Measurements from ENCODE around the gene OSBPL3.

The OSBPL3 gene

GRCh38 chr7:24854866-24855265 lies 125.1 kb downstream of the OSBPL3 start:
- no peak for DNase-seq

- DNase-seq = peak; percentile 14 to 31
Observed at GRCh38 chr7:24851786-24852185, 128.2 kb downstream of the OSBPL3 start.

- DNase-seq = no peak
Observed at GRCh38 chr7:24848878-24849277, 131.1 kb downstream of the OSBPL3 start.

GRCh38 chr7:24847754-24848153 lies 132.2 kb downstream of the OSBPL3 start:
- no peak for DNase-seq

- DNase-seq = no peak
Observed at GRCh38 chr7:24843821-24844434, 136.1 kb downstream of the OSBPL3 start.

- no peak for DNase-seq
Observed at GRCh38 chr7:24842449-24843241, 137.3 kb downstream of the OSBPL3 start.

GRCh38 chr7:24842029-24842428 lies 137.9 kb downstream of the OSBPL3 start:
- no peak for DNase-seq

- no peak for DNase-seq
Observed at GRCh38 chr7:24840563-24840962, 139.4 kb downstream of the OSBPL3 start.

GRCh38 chr7:24836084-24836483 lies 143.9 kb downstream of the OSBPL3 start:
- DNase-seq = no peak

- no peak for DNase-seq
Observed at GRCh38 chr7:24835643-24836042, 144.3 kb downstream of the OSBPL3 start.

GRCh38 chr7:24834128-24834798 lies 145.7 kb downstream of the OSBPL3 start:
- no peak for DNase-seq

- DNase-seq = no peak
Observed at GRCh38 chr7:24833549-24833948, 146.4 kb downstream of the OSBPL3 start.

- no peak for DNase-seq
Observed at GRCh38 chr7:24831240-24831639, 148.7 kb downstream of the OSBPL3 start.

GRCh38 chr7:24830440-24831050 lies 149.4 kb downstream of the OSBPL3 start:
- DNase-seq = no peak

GRCh38 chr7:24829787-24830186 lies 150.2 kb downstream of the OSBPL3 start:
- no peak for DNase-seq

GRCh38 chr7:24828891-24829661 lies 150.9 kb downstream of the OSBPL3 start:
- DNase-seq = no peak

- no peak for DNase-seq
Observed at GRCh38 chr7:24827589-24827988, 152.4 kb downstream of the OSBPL3 start.

GRCh38 chr7:24827027-24827426 lies 153.0 kb downstream of the OSBPL3 start:
- DNase-seq = no peak

GRCh38 chr7:24826662-24827020 lies 153.3 kb downstream of the OSBPL3 start:
- DNase-seq = peak in 1 of 2 donors; percentile 22

GRCh38 chr7:24825931-24826661 lies 153.9 kb downstream of the OSBPL3 start:
- no peak for DNase-seq

GRCh38 chr7:24825381-24825794 lies 154.6 kb downstream of the OSBPL3 start:
- no peak for DNase-seq

- DNase-seq = no peak
Observed at GRCh38 chr7:24824896-24825295, 155.1 kb downstream of the OSBPL3 start.

All from activated CD4-positive, alpha-beta T cell treated with anti-CD3 and anti-CD28 coated beads for 4 hours (primary cell).